PC-3 (cell line): Measurements from ENCODE around the gene SYT14. TPM values are rescaled to one million over a fixed set of nuclear protein-coding genes. Genes with fewer than 3 reads are reported as not detected.

Experiments
- ATAC-seq: fragments of 200-7000 bp; cut with Tn5 transposase; 2 replicates; pipeline ENCODE4 v1.9.1; 2020; ENCODE audit warnings: mild to moderate bottlenecking, moderate library complexity
- BruUV-seq: library from RNA; stranded (reverse); fragments of 400-500 nt; replicated peaks from 2 replicates; lab custom pipeline; 2021; lab: Mats Ljungman, UMichigan
- CTCF ChIA-PET: fragments of 300-600 bp; sonication (Branson Sonifier 250); formaldehyde crosslinking; loops from one replicate; lab custom pipeline; 2022; ENCODE audit warnings: antibody characterized with exemption; lab: Charles Lee
- POLR2A ChIA-PET: fragments of 300-600 bp; sonication (Branson Sonifier 250); formaldehyde crosslinking; loops from one replicate; lab custom pipeline; 2022; ENCODE audit warnings: antibody characterized with exemption; ENCODE audit not compliant: unreplicated experiment; lab: Charles Lee
- DNase-seq: peaks from one replicate; pipeline ENCODE4 v3.0.0-alpha.2; 2015
- H2AFZ ChIP-seq: fragments of 300-600 bp; sonication (generic); 2 replicates; pipeline ENCODE4 v1.6.0; 2016; ENCODE audit warnings: antibody characterized with exemption, low read length
- H3F3A ChIP-seq: fragments of 300-600 bp; sonication (generic); one replicate; pipeline ENCODE4 v1.6.0; 2017; ENCODE audit warnings: antibody characterized with exemption, low read length, control low read depth, mild to moderate bottlenecking; ENCODE audit not compliant: unreplicated experiment
- H3K27ac ChIP-seq: fragments of 300-600 bp; sonication (generic); 2 replicates; pipeline ENCODE4 v1.5.1; 2016; ENCODE audit warnings: mild to moderate bottlenecking, low read length
- H3K27me3 ChIP-seq: fragments of 300-600 bp; sonication (generic); 2 replicates; pipeline ENCODE4 v1.6.1; 2016; ENCODE audit warnings: low read length, mixed read lengths
- H3K36me3 ChIP-seq: fragments of 300-600 bp; sonication (generic); 2 replicates; pipeline ENCODE4 v1.6.1; 2016; ENCODE audit warnings: low read depth, mixed run types, low read length, mixed read lengths
- H3K4me1 ChIP-seq: fragments of 300-600 bp; sonication (generic); 2 replicates; pipeline ENCODE4 v1.5.1; 2016; ENCODE audit warnings: low read length; ENCODE audit not compliant: insufficient read depth
- H3K4me2 ChIP-seq: fragments of 300-600 bp; sonication (generic); 2 replicates; pipeline ENCODE4 v1.6.0; 2016; ENCODE audit warnings: low read length
- H3K4me3 ChIP-seq: fragments of 300-600 bp; sonication (generic); 2 replicates; pipeline ENCODE4 v1.5.1; 2016; ENCODE audit warnings: mild to moderate bottlenecking, low read length, mixed read lengths
- H3K79me2 ChIP-seq: fragments of 300-600 bp; sonication (generic); 2 replicates; pipeline ENCODE4 v1.6.1; 2017; ENCODE audit warnings: low read length, mixed read lengths
- H3K9ac ChIP-seq: fragments of 300-600 bp; sonication (generic); 2 replicates; pipeline ENCODE4 v1.6.0; 2016; ENCODE audit warnings: mild to moderate bottlenecking, low read length
- H3K9me2 ChIP-seq: fragments of 300-600 bp; sonication (generic); replicated peaks from 2 replicates; pipeline ENCODE4 v1.6.1; 2016; ENCODE audit warnings: mixed run types, low read length, mixed read lengths
- H3K9me3 ChIP-seq: fragments of 300-600 bp; sonication (generic); 2 replicates; pipeline ENCODE4 v1.6.1; 2016; ENCODE audit warnings: low read length, mixed read lengths
- H4K20me1 ChIP-seq: fragments of 300-600 bp; sonication (generic); 2 replicates; pipeline ENCODE4 v1.6.1; 2016; ENCODE audit warnings: low read length, mixed read lengths
- EZH2 ChIP-seq: fragments of 300-600 bp; sonication (generic); IDR thresholded peaks from one replicate; pipeline ENCODE4 v1.6.1; 2017; ENCODE audit warnings: antibody characterized with exemption, mild to moderate bottlenecking, low read length; ENCODE audit not compliant: unreplicated experiment
- EZH2phosphoT487 ChIP-seq: fragments of 300-600 bp; sonication (generic); IDR thresholded peaks from 2 replicates; pipeline ENCODE4 v1.6.1; 2018; ENCODE audit warnings: mild to moderate bottlenecking, antibody characterized with exemption, low read length, borderline replicate concordance
- intact Hi-C: fragments of 100-400 bp; cut with micrococcal nuclease; formaldehyde crosslinking; loops from 2 replicates; pipeline ENCODE4 v1.9.0; 2023
- total RNA-seq: library from RNA; depleted of rRNA; stranded (reverse); fragments of >200 nt; gene quantifications from 2 replicates; pipeline ENCODE4 v1.2.3, GENCODE V29; 2014
- TF ChIP-seq, protein P1 (sequence below): fragments of 300-600 bp; sonication (generic); conservative IDR thresholded peaks from 2 replicates; pipeline ENCODE4 v1.5.1; 2017; ENCODE audit warnings: antibody characterized with exemption, low read depth, mild to moderate bottlenecking, low read length

SYT14 gene
- total RNA-seq, 1 experiment from 2014 or later, result 5.2 TPM

DNA sequence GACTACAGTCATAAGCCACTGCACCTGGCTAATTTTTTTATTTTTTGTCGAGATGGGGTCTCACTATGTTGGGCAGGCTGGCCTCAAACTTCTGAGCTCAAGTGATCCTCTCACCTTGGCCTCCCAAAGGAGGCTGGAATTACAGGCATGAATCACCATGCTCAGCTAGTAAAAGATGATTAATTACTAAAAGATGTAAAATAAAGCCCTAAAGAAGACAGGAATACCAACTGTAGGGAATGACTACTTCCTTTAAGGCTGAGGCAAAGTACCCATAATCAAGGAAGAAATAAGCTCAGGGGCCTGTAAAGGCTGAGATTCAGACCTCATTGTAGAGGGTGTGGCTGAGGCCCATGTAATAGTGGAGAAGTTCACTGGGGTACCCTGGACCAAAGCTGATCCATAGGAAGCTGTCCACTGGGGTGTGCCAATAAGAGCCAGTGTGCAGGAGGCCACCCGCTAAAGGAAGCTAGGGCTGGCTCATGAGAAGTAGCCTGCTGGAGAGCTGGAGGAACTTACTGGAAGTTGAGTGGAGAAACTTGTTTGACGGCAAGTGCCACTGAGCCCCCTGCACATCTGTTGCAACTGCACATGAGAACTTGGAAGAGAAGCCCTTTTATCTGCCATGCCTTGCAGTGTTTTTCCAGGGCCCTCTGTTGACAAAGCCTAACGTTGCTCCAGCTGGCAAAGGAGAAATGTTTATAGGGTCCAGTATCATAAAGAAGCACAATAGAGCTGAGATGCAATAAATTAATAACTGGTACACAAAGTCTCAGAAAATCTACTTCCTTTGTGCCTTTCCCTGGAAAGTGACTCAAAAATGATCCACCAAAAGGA lies 276.8 kb downstream of the SYT14 start:
- no peaks in the 10 kb centered on the region for H3K36me3 ChIP-seq
- no peaks in the 10 kb centered on the region for H3K9me2 ChIP-seq
- intact Hi-C loops, result no loop called here
- ChIA-PET CTCF (no interaction called here), POLR2A (no interaction called here)
- TF ChIP-seq, protein P1, sequence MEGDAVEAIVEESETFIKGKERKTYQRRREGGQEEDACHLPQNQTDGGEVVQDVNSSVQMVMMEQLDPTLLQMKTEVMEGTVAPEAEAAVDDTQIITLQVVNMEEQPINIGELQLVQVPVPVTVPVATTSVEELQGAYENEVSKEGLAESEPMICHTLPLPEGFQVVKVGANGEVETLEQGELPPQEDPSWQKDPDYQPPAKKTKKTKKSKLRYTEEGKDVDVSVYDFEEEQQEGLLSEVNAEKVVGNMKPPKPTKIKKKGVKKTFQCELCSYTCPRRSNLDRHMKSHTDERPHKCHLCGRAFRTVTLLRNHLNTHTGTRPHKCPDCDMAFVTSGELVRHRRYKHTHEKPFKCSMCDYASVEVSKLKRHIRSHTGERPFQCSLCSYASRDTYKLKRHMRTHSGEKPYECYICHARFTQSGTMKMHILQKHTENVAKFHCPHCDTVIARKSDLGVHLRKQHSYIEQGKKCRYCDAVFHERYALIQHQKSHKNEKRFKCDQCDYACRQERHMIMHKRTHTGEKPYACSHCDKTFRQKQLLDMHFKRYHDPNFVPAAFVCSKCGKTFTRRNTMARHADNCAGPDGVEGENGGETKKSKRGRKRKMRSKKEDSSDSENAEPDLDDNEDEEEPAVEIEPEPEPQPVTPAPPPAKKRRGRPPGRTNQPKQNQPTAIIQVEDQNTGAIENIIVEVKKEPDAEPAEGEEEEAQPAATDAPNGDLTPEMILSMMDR, result no peak
- TF ChIP-seq EZH2phosphoT487 (no peak), EZH2 (no peak)
- no peaks in the 10 kb centered on the region for H3F3A ChIP-seq
- BruUV-seq, result no TSS peak
- no peak overlapping the region for H3K4me2 ChIP-seq
- no peaks in the 10 kb centered on the region for H3K9me3 ChIP-seq
- H3K9ac ChIP-seq, result no peak overlapping the region
- no peak overlapping the region for H3K4me3 ChIP-seq
- peak; percentile 27 for DNase-seq
- no peaks in the 10 kb centered on the region for H3K27me3 ChIP-seq
- H3K27ac ChIP-seq, result no peak overlapping the region
- no peak overlapping the region for H2AFZ ChIP-seq
- no peaks in the 10 kb centered on the region for H4K20me1 ChIP-seq
- ATAC-seq, result peak; percentile 29
- H3K4me1 ChIP-seq, result 0 out of 2 replicates have a peak, but pooled peaks cover 4% of the 10 kb centered on the region
- no peaks in the 10 kb centered on the region for H3K79me2 ChIP-seq

DNA sequence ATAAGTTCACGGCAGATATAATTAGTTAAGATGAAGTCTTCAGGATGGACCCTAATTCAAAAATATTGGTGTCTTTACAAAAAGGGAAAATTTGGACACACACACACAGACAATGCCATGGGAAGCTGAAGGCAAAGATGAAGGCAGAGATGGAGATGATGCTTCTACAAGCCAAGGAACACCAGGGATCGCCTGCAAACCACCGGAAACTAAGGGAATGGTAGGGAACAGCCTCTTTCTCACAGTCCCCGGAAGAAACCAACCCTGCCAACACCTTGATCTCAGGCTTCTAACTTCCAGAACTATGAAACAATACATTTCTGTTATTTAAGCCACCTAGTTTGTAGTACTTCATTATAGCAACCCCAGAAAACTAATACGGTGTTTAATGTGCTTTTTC lies 279.5 kb downstream of the SYT14 start:
- Histone ChIP-seq H3K36me3 (no peaks in the 10 kb centered on the region), H3K27me3 (no peaks in the 10 kb centered on the region), H3K79me2 (no peaks in the 10 kb centered on the region), H3K4me1 (peaks cover 10% of the 10 kb centered on the region; the same call in 1 of the 2 replicates), H3K9me3 (no peaks in the 10 kb centered on the region), H3K27ac (no peak overlapping the region), H3K4me3 (no peak overlapping the region), H2AFZ (no peak overlapping the region), H3F3A (no peaks in the 10 kb centered on the region), H3K9me2 (no peaks in the 10 kb centered on the region), H3K4me2 (no peak overlapping the region), H4K20me1 (no peaks in the 10 kb centered on the region), H3K9ac (no peak overlapping the region)
- DNase-seq (no peak), ATAC-seq (no peak)
- POLR2A ChIA-PET, result no interaction called here
- no TSS peak for BruUV-seq
- CTCF ChIA-PET, result no interaction called here
- intact Hi-C loops, result no loop called here
- TF ChIP-seq EZH2 (no peak), EZH2phosphoT487 (no peak)
- TF ChIP-seq, protein P1, result no peak

DNA sequence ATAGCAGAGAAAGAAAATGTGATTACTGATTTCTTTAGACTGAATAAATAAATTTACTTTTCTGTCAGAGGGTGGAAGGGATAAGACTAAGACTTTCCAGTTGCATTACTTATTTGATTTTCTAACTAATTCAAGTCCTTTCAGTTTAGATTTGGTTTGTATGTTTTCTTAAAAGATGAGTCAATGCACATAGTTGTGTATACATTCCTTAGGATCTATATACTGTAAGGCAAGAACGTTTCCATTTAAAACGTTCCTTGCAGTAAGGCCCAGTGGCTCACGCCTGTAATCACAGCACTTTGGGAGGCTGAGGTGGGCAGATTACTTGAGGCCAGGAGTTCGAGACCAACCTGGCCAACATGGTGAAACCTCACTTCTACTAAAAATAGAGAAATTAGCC lies 280.0 kb downstream of the SYT14 start:
- DNase-seq (peak; percentile 53), ATAC-seq (peak; percentile 60)
- H3K36me3 ChIP-seq, result no peaks in the 10 kb centered on the region
- ChIA-PET POLR2A (no interaction called here), CTCF (no interaction called here)
- intact Hi-C loops, result no loop called here
- H3K9me2 ChIP-seq, result no peaks in the 10 kb centered on the region
- no peak overlapping the region for H3K4me3 ChIP-seq
- no peak for TF ChIP-seq EZH2
- TF ChIP-seq, protein P1, result no peak
- no peak for TF ChIP-seq EZH2phosphoT487
- no peak overlapping the region for H3K9ac ChIP-seq
- no peaks in the 10 kb centered on the region for H3K27me3 ChIP-seq
- no TSS peak for BruUV-seq
- H3K79me2 ChIP-seq, result no peaks in the 10 kb centered on the region
- H3K4me1 ChIP-seq, result peaks cover 12% of the 10 kb centered on the region; the same call in 1 of the 2 replicates
- H3F3A ChIP-seq, result no peaks in the 10 kb centered on the region
- H2AFZ ChIP-seq, result no peak overlapping the region
- H3K27ac ChIP-seq, result no peak overlapping the region
- no peaks in the 10 kb centered on the region for H3K9me3 ChIP-seq
- H3K4me2 ChIP-seq, result no peak overlapping the region
- no peaks in the 10 kb centered on the region for H4K20me1 ChIP-seq
